ENCODE measurements around the gene RNF227. TPM values are rescaled to one million over a fixed set of nuclear protein-coding genes. Genes with fewer than 3 reads are reported as not detected.

The RNF227 gene
- total and polyA plus RNA-seq, 10 of the 15 experiments (the other 5 are each of a cell fraction or from before 2014, with no cell fraction given) = 0.49 to 5.0 (median 1.3) TPM

DNA sequence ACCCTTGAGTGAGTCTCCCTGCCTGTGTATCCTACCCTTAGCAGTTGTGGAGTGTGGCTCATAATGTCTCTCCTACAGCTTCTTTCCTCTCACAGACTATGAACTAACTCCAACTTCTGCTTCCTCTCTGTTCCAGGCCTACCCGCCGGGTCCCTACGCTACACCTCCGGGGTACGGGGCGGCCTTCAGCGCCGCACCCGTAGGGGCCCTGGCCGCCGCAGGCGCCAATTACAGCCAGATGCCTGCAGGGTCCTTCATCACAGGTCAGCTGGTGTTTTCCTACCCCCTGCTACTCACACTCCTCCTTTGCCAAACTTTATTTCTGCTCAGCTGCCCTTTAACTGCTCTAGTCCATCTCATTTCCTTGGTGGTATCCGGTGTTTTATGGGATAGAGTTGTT, 5.4 kb downstream of the RNF227 start (continued):
- TF ChIP-seq, protein P1, sequence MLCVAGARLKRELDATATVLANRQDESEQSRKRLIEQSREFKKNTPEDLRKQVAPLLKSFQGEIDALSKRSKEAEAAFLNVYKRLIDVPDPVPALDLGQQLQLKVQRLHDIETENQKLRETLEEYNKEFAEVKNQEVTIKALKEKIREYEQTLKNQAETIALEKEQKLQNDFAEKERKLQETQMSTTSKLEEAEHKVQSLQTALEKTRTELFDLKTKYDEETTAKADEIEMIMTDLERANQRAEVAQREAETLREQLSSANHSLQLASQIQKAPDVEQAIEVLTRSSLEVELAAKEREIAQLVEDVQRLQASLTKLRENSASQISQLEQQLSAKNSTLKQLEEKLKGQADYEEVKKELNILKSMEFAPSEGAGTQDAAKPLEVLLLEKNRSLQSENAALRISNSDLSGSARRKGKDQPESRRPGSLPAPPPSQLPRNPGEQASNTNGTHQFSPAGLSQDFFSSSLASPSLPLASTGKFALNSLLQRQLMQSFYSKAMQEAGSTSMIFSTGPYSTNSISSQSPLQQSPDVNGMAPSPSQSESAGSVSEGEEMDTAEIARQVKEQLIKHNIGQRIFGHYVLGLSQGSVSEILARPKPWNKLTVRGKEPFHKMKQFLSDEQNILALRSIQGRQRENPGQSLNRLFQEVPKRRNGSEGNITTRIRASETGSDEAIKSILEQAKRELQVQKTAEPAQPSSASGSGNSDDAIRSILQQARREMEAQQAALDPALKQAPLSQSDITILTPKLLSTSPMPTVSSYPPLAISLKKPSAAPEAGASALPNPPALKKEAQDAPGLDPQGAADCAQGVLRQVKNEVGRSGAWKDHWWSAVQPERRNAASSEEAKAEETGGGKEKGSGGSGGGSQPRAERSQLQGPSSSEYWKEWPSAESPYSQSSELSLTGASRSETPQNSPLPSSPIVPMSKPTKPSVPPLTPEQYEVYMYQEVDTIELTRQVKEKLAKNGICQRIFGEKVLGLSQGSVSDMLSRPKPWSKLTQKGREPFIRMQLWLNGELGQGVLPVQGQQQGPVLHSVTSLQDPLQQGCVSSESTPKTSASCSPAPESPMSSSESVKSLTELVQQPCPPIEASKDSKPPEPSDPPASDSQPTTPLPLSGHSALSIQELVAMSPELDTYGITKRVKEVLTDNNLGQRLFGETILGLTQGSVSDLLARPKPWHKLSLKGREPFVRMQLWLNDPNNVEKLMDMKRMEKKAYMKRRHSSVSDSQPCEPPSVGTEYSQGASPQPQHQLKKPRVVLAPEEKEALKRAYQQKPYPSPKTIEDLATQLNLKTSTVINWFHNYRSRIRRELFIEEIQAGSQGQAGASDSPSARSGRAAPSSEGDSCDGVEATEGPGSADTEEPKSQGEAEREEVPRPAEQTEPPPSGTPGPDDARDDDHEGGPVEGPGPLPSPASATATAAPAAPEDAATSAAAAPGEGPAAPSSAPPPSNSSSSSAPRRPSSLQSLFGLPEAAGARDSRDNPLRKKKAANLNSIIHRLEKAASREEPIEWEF (IDR thresholded peaks at IDR 0.05; ENCODE audit: insufficient replicate concordance, low read depth, low read length) = no peak

DNA sequence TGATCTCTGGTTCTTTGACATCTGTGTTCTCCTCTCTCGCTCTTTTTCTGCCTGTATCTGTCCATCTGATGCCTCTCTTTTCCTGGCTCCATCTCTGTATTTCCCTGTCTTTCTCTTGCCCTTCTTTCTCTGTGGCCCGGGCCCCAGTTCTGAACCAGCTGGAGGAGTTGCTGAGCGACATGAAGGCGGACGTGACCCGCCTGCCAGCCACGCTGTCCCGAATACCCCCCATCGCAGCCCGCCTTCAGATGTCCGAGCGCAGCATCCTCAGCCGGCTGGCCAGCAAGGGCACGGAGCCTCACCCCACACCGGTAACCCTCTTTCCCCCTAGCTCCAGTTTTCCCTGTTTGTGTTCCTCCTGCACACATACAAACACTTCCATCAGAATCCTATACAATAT, 5.8 kb downstream of the RNF227 start:
- H3K9me3 ChIP-seq (replicated peaks; ENCODE audit: control insufficient read depth, insufficient read depth, low read length) = no peaks in the 10 kb centered on the region
- no peak overlapping the region for H3K4me3 ChIP-seq
- peaks cover 20 to 26% of the 10 kb centered on the region in 2 experiments for H3K36me3 ChIP-seq (ENCODE audit: control insufficient read depth in 2 of 2, insufficient read depth in 2 of 2, low read length in 1 of 2)
- intact Hi-C loops (cut with micrococcal nuclease; ENCODE audit: unreplicated experiment) (no loop called here), in situ Hi-C loops (cut with MboI) (loop anchor here (5.0 kb wide), 2 partner anchors 77 to 132 kb away; no protein-coding TSS in a partner anchor)
- CTCF ChIA-PET = interaction anchor here (4.0 to 8.2 kb wide), 3 partner anchors 48 to 147 kb away, joined by 35 to 79 read pairs (median 42); no protein-coding TSS in a partner anchor
- BruUV-seq (replicated peaks) = no TSS peak
- no peak overlapping the region for H2AFZ ChIP-seq (ENCODE audit: control insufficient read depth, low read depth, low read length)
- no peaks in the 10 kb centered on the region for H3K79me2 ChIP-seq (ENCODE audit: control insufficient read depth, insufficient read depth, low read length)
- TF ChIP-seq CBX3 (IDR thresholded peaks at IDR 0.05; ENCODE audit: borderline replicate concordance, low read depth) (no peak), NRF1 (conservative IDR thresholded peaks at IDR 0.05; ENCODE audit: low read depth, low read length) (no peak), CEBPB (IDR thresholded peaks at IDR 0.05; ENCODE audit: borderline replicate concordance in 1 of 2, low read depth in 2 of 2, low read length in 2 of 2) (no peak), NR2C1 (IDR thresholded peaks at IDR 0.05) (no peak), IKZF2 (IDR thresholded peaks at IDR 0.05) (no peak), ATF7 (IDR thresholded peaks at IDR 0.05; ENCODE audit: low read depth) (no peak)
- H4K20me1 ChIP-seq (ENCODE audit: control insufficient read depth, insufficient read depth) = no peaks in the 10 kb centered on the region
- DNase-seq (ENCODE audit: low read depth, low spot score) (no peak), ATAC-seq (no peak), FAIRE-seq (no peak)
- 84% methylated on average over 15 of the region's 15 CpGs for WGBS (ENCODE audit: insufficient coverage, insufficient replicate concordance, low lambda C conversion rate, missing lambda C conversion rate)
- POLR2A ChIA-PET = no interaction called here
- H3K4me1 ChIP-seq (ENCODE audit: control insufficient read depth, insufficient read depth, low read length) = peaks cover 3% of the 10 kb centered on the region
- no peak overlapping the region for H3K4me2 ChIP-seq (ENCODE audit: control insufficient read depth, insufficient read depth)
- RAD21 ChIA-PET (ENCODE audit: unreplicated experiment) = no interaction called here
- H3K27ac ChIP-seq (ENCODE audit: control insufficient read depth, insufficient read depth) = no peak overlapping the region
- SMC1A ChIA-PET (ENCODE audit: uncharacterized antibody, unreplicated experiment) = no interaction called here
- no peaks in the 10 kb centered on the region for H3K27me3 ChIP-seq (replicated peaks in 1 of 2; ENCODE audit: control insufficient read depth in 2 of 2, insufficient read depth in 2 of 2, low read length in 1 of 2)
- H3K9ac ChIP-seq (ENCODE audit: control insufficient read depth, insufficient read depth, low read length) = no peak overlapping the region

Data from GM12878 (cell line).